ENCODE data around the gene TOE1.
"Not testable (repeated sequence)": the region's sequence is repeated elsewhere in the genome, so short reads cannot be mapped to it uniquely, and the experiment has no call there.

DNA sequence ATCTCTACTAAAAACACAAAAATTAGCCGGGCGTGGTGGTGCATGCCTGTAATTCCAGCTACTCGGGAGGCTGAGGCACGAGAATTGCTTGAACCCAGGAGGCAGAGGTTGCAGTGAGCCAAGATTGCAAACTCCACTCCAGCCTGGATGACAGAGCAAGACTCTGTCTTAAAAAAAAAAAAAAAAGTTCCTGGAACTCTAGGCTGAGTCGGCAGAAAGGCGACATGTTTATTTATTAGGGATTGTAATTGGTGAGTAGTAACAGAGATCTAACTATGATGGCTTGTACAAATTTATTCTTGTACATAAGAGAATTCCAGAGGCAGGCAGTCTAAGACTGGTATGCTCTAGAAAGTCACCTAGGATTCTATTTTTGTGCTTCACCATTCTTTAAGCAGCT, 49.0 kb upstream of the TOE1 start:
- TF ChIP-seq CTCF (IDR thresholded peaks at IDR 0.05 in 8 of 11, conservative IDR thresholded peaks at IDR 0.05 in 3 of 11); POLR2A (IDR thresholded peaks at IDR 0.05); POLR2AphosphoS5 (IDR thresholded peaks at IDR 0.05): not testable (repeated sequence)
